GM18505 (cell line): ENCODE results near the gene CENPB.

Experiments
- ATAC-seq: cut with Tn5 transposase; IDR thresholded peaks from one replicate; pipeline ENCODE4 v1.9.1; 2021; ENCODE audit not compliant: unreplicated experiment
- POLR2A ChIP-seq: IDR thresholded peaks from 4 replicates; pipeline ENCODE4 v1.6.1; 2011; ENCODE audit warnings: borderline replicate concordance; ENCODE audit not compliant: insufficient read depth, insufficient read length; ENCODE audit errors: extremely low read depth

The CENPB gene

GRCh38 chr20:3786126-3786484, 435 bp downstream of the CENPB start:
- no peak for TF ChIP-seq POLR2A
- peak; percentile 21 for ATAC-seq

GRCh38 chr20:3785240-3786125, 1.1 kb downstream of the CENPB start:
- TF ChIP-seq POLR2A: no peak
- ATAC-seq: no peak

- no peak for TF ChIP-seq POLR2A
- ATAC-seq: no peak
These were observed 1.7 kb downstream of the CENPB start for GRCh38 chr20:3784863-3785239.

GRCh38 chr20:3784216-3784853, 2.2 kb downstream of the CENPB start:
- ATAC-seq: no peak
- no peak for TF ChIP-seq POLR2A

GRCh38 chr20:3783511-3784195, 2.9 kb downstream of the CENPB start:
- no peak for ATAC-seq

GRCh38 chr20:3783068-3783489, 3.5 kb downstream of the CENPB start:
- ATAC-seq: no peak
- no peak for TF ChIP-seq POLR2A

More at GRCh38 chr20:3783511-3784195, 2.9 kb downstream of the CENPB start:
- TF ChIP-seq POLR2A: no peak

GRCh38 chr20:3782597-3782996, 3.9 kb downstream of the CENPB start:
- no peak for TF ChIP-seq POLR2A
- ATAC-seq: no peak

GRCh38 chr20:3781153-3781910, 5.2 kb downstream of the CENPB start, which contains the start of gene SPEF1:
TSS of gene SPEF1 (minus strand) at chr20:3781448. CDS start at chr20:3781287, 161 bp downstream.
- no peak for ATAC-seq

GRCh38 chr20:3778976-3779375, 7.6 kb downstream of the CENPB start:
- TF ChIP-seq POLR2A: no peak

More at GRCh38 chr20:3781153-3781910, 5.2 kb downstream of the CENPB start, which contains the start of gene SPEF1:
- no peak for TF ChIP-seq POLR2A

GRCh38 chr20:3777716-3778629, 8.6 kb downstream of the CENPB start:
- ATAC-seq: no peak

More at GRCh38 chr20:3778976-3779375, 7.6 kb downstream of the CENPB start:
- no peak for ATAC-seq

GRCh38 chr20:3777381-3777715, 9.2 kb downstream of the CENPB start:
- ATAC-seq: no peak
- no peak for TF ChIP-seq POLR2A

More at GRCh38 chr20:3777716-3778629, 8.6 kb downstream of the CENPB start:
- TF ChIP-seq POLR2A: no peak

- no peak for TF ChIP-seq POLR2A
- ATAC-seq: no peak
These were observed 11.0 kb downstream of the CENPB start for GRCh38 chr20:3775457-3776108.

GRCh38 chr20:3771552-3772058, 14.9 kb downstream of the CENPB start:
- ATAC-seq: no peak
- TF ChIP-seq POLR2A: no peak
